BLaER1 treated with 17β-estradiol and CSF1 and Interleukin-3, amounts not matched to agents 10 nM and 100 nM (cell line): ENCODE measurements around the gene SMCO1.
"Not testable (repeated sequence)": the region's sequence is repeated elsewhere in the genome, so short reads cannot be mapped to it uniquely, and the experiment has no call there.

Experiments used
- H3K27ac ChIP-seq, 11 experiments: shearing (Covaris generic); formaldehyde crosslinking; 2 replicates each; pipeline ENCODE4 v1.8.1; 2022
- H3K27me3 ChIP-seq, 11 experiments: shearing (Covaris generic); formaldehyde crosslinking; 2 replicates each; pipeline ENCODE4 v1.8.1; 2022
- H3K36me3 ChIP-seq, 11 experiments: shearing (Covaris generic); formaldehyde crosslinking; 2 replicates each; pipeline ENCODE4 v1.8.1; 2022
- H3K4me1 ChIP-seq, 10 experiments: shearing (Covaris generic); formaldehyde crosslinking; 2 replicates each; pipeline ENCODE4 v1.8.1; 2022
- H3K4me2 ChIP-seq, 11 experiments: shearing (Covaris generic); formaldehyde crosslinking; 2 replicates each; pipeline ENCODE4 v1.8.1; 2022
- H3K4me3 ChIP-seq, 10 experiments: shearing (Covaris generic); formaldehyde crosslinking; 2 replicates each; pipeline ENCODE4 v1.8.1; 2022
- H3K9ac ChIP-seq, 11 experiments: shearing (Covaris generic); formaldehyde crosslinking; 2 replicates each; pipeline ENCODE4 v1.8.1; 2022
- H3K9me3 ChIP-seq, 11 experiments: shearing (Covaris generic); formaldehyde crosslinking; replicated peaks in 1 of 11; 2 replicates each; pipeline ENCODE4 v1.8.1; 2022
- H4K20me1 ChIP-seq, 11 experiments: shearing (Covaris generic); formaldehyde crosslinking; 2 replicates each; pipeline ENCODE4 v1.8.1; 2022
- Cebpa-rat ChIP-seq, 11 experiments: shearing (Covaris generic); IDR thresholded peaks; 2 replicates each; pipeline ENCODE4 v1.8.1; 2022

Gene SMCO1

DNA sequence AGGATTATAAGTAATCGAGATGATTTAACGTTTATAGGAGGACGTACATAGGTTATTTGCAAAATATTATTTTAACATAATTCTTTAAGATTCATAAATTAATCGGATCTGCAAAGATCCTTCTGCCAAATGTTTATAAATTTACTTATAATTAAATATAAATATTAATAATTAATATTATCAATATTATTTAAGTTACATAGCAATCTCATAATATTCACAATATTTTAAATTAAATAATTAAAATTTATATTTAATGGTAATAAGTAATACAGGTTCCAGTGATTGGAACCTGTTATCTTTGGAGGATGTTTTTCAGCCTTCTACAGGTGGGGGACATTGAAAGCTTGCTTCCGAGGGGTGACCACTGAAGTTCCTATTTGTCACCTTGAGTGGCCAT is 37.1 kb upstream of the SMCO1 start:
- no peak for TF ChIP-seq Cebpa-rat (IDR thresholded peaks at IDR 0.05)
- H3K9me3 ChIP-seq, result peaks cover 37 to 61% (median 54%) of the 10 kb centered on the region in 11 experiments

GRCh38 chr3:196550172-196550571 is 35.0 kb upstream of the SMCO1 start:
- H3K9ac ChIP-seq, H3K27me3 ChIP-seq, H4K20me1 ChIP-seq, H3K4me2 ChIP-seq, H3K27ac ChIP-seq: not testable (repeated sequence)
- H3K4me1 ChIP-seq, result peaks cover 15 to 25% (median 19%) of the 10 kb centered on the region in 10 experiments
- peak overlapping the region in 1 of 10 experiments; percentile 5; a peak in 2 of 20 replicates for H3K4me3 ChIP-seq
- H3K36me3 ChIP-seq, result peaks cover 0 to 38% (median 12%) of the 10 kb centered on the region in 11 experiments; a peak in 16 of 22 replicates
- peaks cover 37 to 62% (median 54%) of the 10 kb centered on the region in 11 experiments for H3K9me3 ChIP-seq

More for the DNA sequence above, 37.1 kb upstream of the SMCO1 start:
- Histone ChIP-seq H3K27me3 (no peaks in the 10 kb centered on the region), H3K36me3 (peaks cover 0 to 38% (median 12%) of the 10 kb centered on the region in 11 experiments; a peak in 16 of 22 replicates), H3K4me1 (peaks cover 16 to 35% (median 24%) of the 10 kb centered on the region in 10 experiments), H3K4me2 (no peak overlapping the region), H3K27ac (no peak overlapping the region), H3K4me3 (no peak overlapping the region), H3K9ac (no peak overlapping the region), H4K20me1 (no peaks in the 10 kb centered on the region)

GRCh38 chr3:196549312-196549711 is 34.2 kb upstream of the SMCO1 start:
- H4K20me1 ChIP-seq, H3K9ac ChIP-seq, H3K27me3 ChIP-seq, H3K4me2 ChIP-seq, H3K27ac ChIP-seq: not testable (repeated sequence)
- Histone ChIP-seq H3K9me3 (peaks cover 37 to 62% (median 54%) of the 10 kb centered on the region in 11 experiments), H3K4me1 (peaks cover 6 to 16% (median 10%) of the 10 kb centered on the region in 10 experiments), H3K36me3 (peaks cover 0 to 38% (median 12%) of the 10 kb centered on the region in 11 experiments; a peak in 16 of 22 replicates), H3K4me3 (peak overlapping the region in 4 of 10 experiments; percentile 5 to 14 (median 10); a peak in 3 of 20 replicates)

DNA sequence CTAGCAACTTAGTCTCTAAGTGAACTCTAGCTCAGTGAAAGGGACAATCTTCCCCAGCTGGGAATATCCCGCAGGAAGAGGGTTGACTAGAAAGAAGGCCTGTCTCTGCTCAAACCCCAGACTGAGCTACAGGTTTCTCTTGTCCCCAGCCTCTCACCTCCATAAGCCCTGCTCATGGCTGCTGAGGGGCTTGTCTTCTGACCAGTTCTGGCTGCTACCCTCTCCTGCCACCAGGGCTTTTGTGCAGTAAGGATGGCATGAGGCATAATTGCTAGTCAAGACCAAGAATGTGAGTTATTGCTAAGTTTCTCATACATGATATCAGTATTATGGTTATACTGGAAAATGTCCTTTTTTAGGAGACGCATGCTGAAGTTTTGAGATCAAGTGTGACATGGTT is 31.9 kb upstream of the SMCO1 start:
- Histone ChIP-seq H3K4me3 (no peak overlapping the region), H3K36me3 (peaks cover 0 to 25% (median 6%) of the 10 kb centered on the region in 11 experiments; a peak in 13 of 22 replicates), H3K4me2 (no peak overlapping the region), H3K9ac (no peak overlapping the region), H3K4me1 (no peaks in the 10 kb centered on the region), H3K27me3 (no peaks in the 10 kb centered on the region), H4K20me1 (no peaks in the 10 kb centered on the region), H3K27ac (no peak overlapping the region), H3K9me3 (peaks cover 37 to 52% (median 45%) of the 10 kb centered on the region in 11 experiments)
- TF ChIP-seq Cebpa-rat (IDR thresholded peaks at IDR 0.05), result no peak

DNA sequence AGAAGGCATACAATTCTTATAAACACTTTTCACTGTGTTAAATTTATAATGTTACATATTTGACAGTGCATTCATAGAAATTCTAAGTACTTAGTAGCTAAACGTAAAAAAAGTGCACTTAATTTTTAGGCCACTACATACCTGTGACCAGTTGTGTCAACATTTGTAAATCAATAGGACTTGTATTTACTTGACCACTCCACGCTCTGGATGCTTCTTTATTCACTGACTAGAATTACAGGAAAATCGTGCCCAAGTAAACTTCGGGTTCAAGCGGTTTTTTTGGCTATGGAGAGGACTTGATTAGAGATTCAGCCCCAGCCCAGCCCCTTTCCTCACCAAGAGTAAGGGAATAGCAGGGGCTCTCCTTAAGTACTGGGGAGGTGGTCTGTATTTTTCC is 31.4 kb upstream of the SMCO1 start:
- no peaks in the 10 kb centered on the region for H3K4me1 ChIP-seq
- H3K27me3 ChIP-seq, result no peaks in the 10 kb centered on the region
- H4K20me1 ChIP-seq, result no peaks in the 10 kb centered on the region
- TF ChIP-seq Cebpa-rat (IDR thresholded peaks at IDR 0.05), result no peak
- no peak overlapping the region for H3K4me3 ChIP-seq
- H3K9ac ChIP-seq, result no peak overlapping the region
- no peak overlapping the region for H3K27ac ChIP-seq
- no peak overlapping the region for H3K4me2 ChIP-seq
- peaks cover 36 to 48% (median 41%) of the 10 kb centered on the region in 11 experiments for H3K9me3 ChIP-seq
- peaks cover 0 to 25% (median 3%) of the 10 kb centered on the region in 11 experiments; a peak in 13 of 22 replicates for H3K36me3 ChIP-seq

- Histone ChIP-seq H3K9ac (no peak overlapping the region), H3K27ac (no peak overlapping the region), H3K4me3 (no peak overlapping the region), H3K36me3 (peaks cover 0 to 6% (median 0%) of the 10 kb centered on the region in 11 experiments; a peak in 7 of 22 replicates), H3K9me3 (peaks cover 16 to 28% (median 21%) of the 10 kb centered on the region in 11 experiments), H3K4me2 (no peak overlapping the region), H3K27me3 (no peaks in the 10 kb centered on the region), H4K20me1 (no peaks in the 10 kb centered on the region), H3K4me1 (no peaks in the 10 kb centered on the region)
- TF ChIP-seq Cebpa-rat (IDR thresholded peaks at IDR 0.05), result no peak
These were observed 29.4 kb upstream of the SMCO1 start for GRCh38 chr3:196544491-196544992.

DNA sequence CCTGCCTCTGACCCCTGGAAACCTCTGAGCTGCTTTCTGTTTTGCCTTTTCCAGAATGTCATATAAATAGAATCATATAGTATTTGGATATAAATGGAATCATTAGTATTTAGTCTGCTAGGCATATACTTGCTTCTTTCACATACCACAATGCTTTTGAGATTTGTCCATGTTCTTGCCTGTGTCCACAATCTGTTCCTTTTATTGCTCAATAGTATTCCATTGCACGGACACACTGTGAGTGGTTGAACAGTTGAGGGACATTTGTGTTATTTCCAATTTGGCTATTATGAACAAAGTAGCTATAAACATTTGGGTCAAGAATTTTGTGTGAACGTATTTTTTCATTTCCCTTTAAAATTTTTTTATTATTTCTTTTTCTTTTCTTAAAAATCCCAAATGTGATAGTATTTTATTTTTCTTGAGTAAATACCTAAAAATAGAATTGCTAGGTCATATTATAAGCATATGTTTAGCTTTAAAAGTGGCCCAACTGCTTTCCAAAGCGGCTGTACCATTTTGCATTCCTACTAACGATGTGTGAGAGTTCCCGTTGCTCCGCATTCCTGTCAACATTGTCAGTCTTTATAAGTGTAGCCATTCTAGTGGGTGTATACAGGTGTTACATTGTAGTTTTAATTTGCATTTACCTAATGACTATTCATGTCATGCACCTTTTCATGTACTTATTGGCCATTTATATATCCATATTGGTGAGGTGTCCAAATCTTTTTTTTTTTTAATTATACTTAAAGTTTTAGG is 26.7 kb upstream of the SMCO1 start:
- Histone ChIP-seq H3K4me1 (no peaks in the 10 kb centered on the region), H3K27ac (no peak overlapping the region), H3K9ac (no peak overlapping the region), H3K36me3 (no peaks in the 10 kb centered on the region), H3K4me3 (no peak overlapping the region), H3K9me3 (peaks cover 0 to 5% (median 0%) of the 10 kb centered on the region in 11 experiments; a peak in 1 of 22 replicates), H3K27me3 (no peaks in the 10 kb centered on the region), H3K4me2 (no peak overlapping the region), H4K20me1 (no peaks in the 10 kb centered on the region)
- TF ChIP-seq Cebpa-rat (IDR thresholded peaks at IDR 0.05), result no peak; a peak in 1 of 22 replicates

DNA sequence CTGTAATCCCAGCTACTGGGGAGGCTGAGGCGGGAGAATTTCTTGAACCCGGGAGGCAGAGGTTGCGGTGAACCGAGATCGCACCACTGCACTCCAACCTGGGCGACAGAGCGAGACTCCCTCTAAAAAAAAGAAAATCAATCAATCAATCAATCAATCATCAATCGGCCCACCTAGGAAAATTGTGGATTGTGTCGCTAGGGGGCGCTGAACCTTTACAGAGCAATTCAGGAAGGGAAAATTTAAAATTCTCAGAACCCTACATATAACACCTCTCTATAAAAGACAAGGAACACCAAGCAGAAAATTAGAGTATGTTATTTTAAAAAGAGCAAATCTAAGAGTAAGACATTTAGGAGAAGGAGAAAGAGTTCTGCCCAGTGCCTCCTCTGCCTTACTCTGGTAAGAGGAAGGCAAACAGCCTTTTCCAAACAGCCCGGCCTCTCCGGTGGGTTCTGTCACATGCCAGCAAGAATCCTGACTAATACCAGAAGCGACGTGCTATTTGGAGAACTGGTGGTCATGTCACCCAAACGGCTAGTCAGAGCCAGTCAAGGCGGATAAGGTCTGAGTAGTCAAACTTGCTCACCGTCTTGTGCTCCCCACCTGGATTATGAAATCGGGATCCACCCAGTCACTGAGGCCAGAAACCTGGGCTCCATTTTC is 22.3 kb upstream of the SMCO1 start:
- Histone ChIP-seq H3K4me1 (no peaks in the 10 kb centered on the region), H3K27me3 (no peaks in the 10 kb centered on the region), H3K36me3 (no peaks in the 10 kb centered on the region), H3K4me3 (no peak overlapping the region), H4K20me1 (no peaks in the 10 kb centered on the region), H3K27ac (no peak overlapping the region), H3K9ac (no peak overlapping the region), H3K9me3 (0 out of 22 replicates have a peak, but pooled peaks cover 0 to under 1% (median 0%) of the 10 kb centered on the region in 11 experiments), H3K4me2 (no peak overlapping the region)
- no peak for TF ChIP-seq Cebpa-rat (IDR thresholded peaks at IDR 0.05)

- Histone ChIP-seq H3K9ac (no peak overlapping the region), H3K36me3 (no peaks in the 10 kb centered on the region), H3K4me2 (no peak overlapping the region), H3K27me3 (no peaks in the 10 kb centered on the region), H3K4me1 (peaks cover 0 to 3% (median 0%) of the 10 kb centered on the region in 10 experiments; a peak in 1 of 20 replicates), H4K20me1 (no peaks in the 10 kb centered on the region), H3K27ac (no peak overlapping the region), H3K9me3 (peaks cover 9 to 28% (median 17%) of the 10 kb centered on the region in 11 experiments; a peak in 19 of 22 replicates), H3K4me3 (no peak overlapping the region)
- TF ChIP-seq Cebpa-rat (IDR thresholded peaks at IDR 0.05), result no peak
These were observed 18.1 kb upstream of the SMCO1 start for GRCh38 chr3:196533260-196533681.
